Inflammatory macrophage treated with lipopolysaccharide for 4 hours (primary cell): ENCODE results near the gene IL1B.

ENCODE experiments used
- DNase-seq: peaks from one replicate; pipeline ENCODE4 v3.0.0-alpha.2; 2020

IL1B gene

GRCh38 chr2:112803691-112804521 lies 32.7 kb downstream of the IL1B start:
- DNase-seq = peak; percentile 75

GRCh38 chr2:112800881-112801583 lies 35.5 kb downstream of the IL1B start:
- no peak for DNase-seq

GRCh38 chr2:112798979-112799975 lies 37.3 kb downstream of the IL1B start:
- peak; percentile 97 for DNase-seq

GRCh38 chr2:112796486-112796885 lies 40.1 kb downstream of the IL1B start:
- DNase-seq = peak; percentile 68

- peak; percentile 97 for DNase-seq
Measured at GRCh38 chr2:112795774-112796173, 40.8 kb downstream of the IL1B start.

GRCh38 chr2:112794841-112795240 lies 41.7 kb downstream of the IL1B start:
- peak; percentile 80 for DNase-seq

GRCh38 chr2:112794131-112794733 lies 42.3 kb downstream of the IL1B start:
- DNase-seq = peak; percentile 98

- peak; percentile 97 for DNase-seq
Measured at GRCh38 chr2:112793449-112793978, 43.1 kb downstream of the IL1B start.

- no peak for DNase-seq
Measured at GRCh38 chr2:112792419-112792818, 44.2 kb downstream of the IL1B start.

- DNase-seq = no peak
Measured at GRCh38 chr2:112791693-112792230, 44.8 kb downstream of the IL1B start.

GRCh38 chr2:112791019-112791418 lies 45.6 kb downstream of the IL1B start:
- DNase-seq = no peak

- peak; percentile 60 for DNase-seq
Measured at GRCh38 chr2:112790305-112790704, 46.3 kb downstream of the IL1B start.

GRCh38 chr2:112789186-112789585 lies 47.4 kb downstream of the IL1B start:
- no peak for DNase-seq

GRCh38 chr2:112788653-112789052 lies 47.9 kb downstream of the IL1B start:
- no peak for DNase-seq

GRCh38 chr2:112787729-112788393 lies 48.7 kb downstream of the IL1B start:
- DNase-seq = peak; percentile 89

GRCh38 chr2:112787294-112787693 lies 49.3 kb downstream of the IL1B start:
- no peak for DNase-seq

- DNase-seq = peak; percentile 95
Measured at GRCh38 chr2:112784199-112785189, 52.1 kb downstream of the IL1B start, which contains the start of gene IL1A. Gene IL1A (minus strand): TSS chr2:112784493. CDS start chr2:112783770, 723 bp downstream.

- DNase-seq = peak; percentile 51
Measured at GRCh38 chr2:112783187-112783714, 53.3 kb downstream of the IL1B start.

- peak; percentile 33 for DNase-seq
Measured at GRCh38 chr2:112782234-112782799, 54.3 kb downstream of the IL1B start.
